ENCODE measurements around the gene PLEKHA7.

GRCh38 chr11:17020831-17021230, 6.6 kb upstream of the PLEKHA7 start:
- TF ChIP-seq POLR2A (IDR thresholded peaks at IDR 0.05; ENCODE audit: low read depth, low read length) (no peak), POLR2AphosphoS5 (IDR thresholded peaks at IDR 0.05; ENCODE audit: low read depth, low read length) (no peak), TAF1 (IDR thresholded peaks at IDR 0.05; ENCODE audit: borderline replicate concordance, low read depth, low read length) (no peak)

Measured in GM12892 (cell line).